NCI-H2081 (cell line): ENCODE data around the gene ARHGEF25.
"Not testable (repeated sequence)": the region's sequence is repeated elsewhere in the genome, so short reads cannot be mapped to it uniquely, and the experiment has no call there.

Experiments
- DNase-seq, 2 experiments: peaks; one replicate each; lab custom pipeline; 2025; lab: John Stamatoyannopoulos, UW

The ARHGEF25 gene

GRCh38 chr12:57586128-57586527, 25.1 kb upstream of the ARHGEF25 start:
- no peak for DNase-seq

- DNase-seq: no peak
Measured at GRCh38 chr12:57586832-57587429, 24.3 kb upstream of the ARHGEF25 start.

GRCh38 chr12:57588951-57589610, 22.2 kb upstream of the ARHGEF25 start:
- DNase-seq: not testable (repeated sequence)

DNA sequence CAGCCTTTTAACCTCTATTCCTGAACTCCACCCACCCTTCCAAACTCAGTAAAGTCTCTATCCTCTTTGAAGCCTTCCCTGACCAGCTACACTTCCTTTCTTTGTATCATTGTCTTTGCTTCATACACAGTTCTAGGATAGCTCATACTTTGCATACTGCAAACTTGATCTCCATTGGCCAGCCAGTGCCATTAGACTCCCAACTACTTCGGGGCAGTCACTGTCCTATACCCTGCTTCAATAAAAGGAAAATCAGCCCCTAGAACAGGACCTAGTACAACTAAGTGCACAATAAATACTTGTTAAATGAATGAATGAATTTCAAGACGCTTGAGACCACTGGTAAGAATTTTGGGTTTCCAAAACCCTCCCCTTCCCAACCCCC, 20.8 kb upstream of the ARHGEF25 start:
- DNase-seq: no peak

DNA sequence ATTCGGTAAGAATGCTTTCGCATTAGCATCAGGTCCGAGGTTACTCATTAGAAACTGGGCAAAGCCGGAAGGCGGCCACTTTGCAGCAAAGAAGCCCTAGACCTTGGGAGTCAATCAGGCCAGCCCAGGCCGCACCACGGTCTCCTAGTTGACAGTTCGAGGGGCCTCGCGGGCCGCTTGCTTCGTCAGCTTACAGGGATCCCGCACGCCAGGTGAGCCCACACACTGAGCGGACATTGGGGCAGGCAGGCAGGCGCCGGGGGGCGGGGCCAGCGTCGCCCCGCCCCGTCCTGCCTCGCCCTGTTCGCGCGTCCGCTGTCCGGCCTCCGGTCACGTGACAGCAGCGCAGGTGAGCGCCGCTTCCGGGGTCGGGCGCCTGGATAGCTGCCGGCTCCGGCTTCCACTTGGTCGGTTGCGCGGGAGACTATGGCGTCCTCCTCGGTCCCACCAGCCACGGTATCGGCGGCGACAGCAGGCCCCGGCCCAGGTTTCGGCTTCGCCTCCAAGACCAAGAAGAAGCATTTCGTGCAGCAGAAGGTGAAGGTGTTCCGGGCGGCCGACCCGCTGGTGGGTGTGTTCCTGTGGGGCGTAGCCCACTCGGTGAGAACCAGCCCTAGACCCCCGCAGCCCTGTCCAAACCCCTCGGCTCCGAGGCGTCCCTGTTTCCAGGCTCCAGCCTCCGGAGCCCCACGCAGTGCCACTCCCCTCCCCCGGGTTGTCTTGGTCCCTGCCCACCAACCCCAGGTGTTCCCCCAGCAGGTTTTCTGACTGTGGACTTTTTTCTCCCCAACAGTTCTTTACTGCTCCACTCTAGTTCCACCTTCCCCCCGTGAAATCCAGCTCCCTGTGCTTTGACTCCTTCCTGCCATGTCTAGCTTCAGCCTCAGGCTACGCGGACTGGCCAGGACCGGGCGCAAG, 20.1 kb upstream of the ARHGEF25 start, which contains the start of gene PIP4K2C:
PIP4K2C (plus strand) TSS at position 329 of the 918 bp plus-strand sequence; CDS start at position 427, 98 bp downstream.
- peak; percentile 86 to 92 for DNase-seq

DNA sequence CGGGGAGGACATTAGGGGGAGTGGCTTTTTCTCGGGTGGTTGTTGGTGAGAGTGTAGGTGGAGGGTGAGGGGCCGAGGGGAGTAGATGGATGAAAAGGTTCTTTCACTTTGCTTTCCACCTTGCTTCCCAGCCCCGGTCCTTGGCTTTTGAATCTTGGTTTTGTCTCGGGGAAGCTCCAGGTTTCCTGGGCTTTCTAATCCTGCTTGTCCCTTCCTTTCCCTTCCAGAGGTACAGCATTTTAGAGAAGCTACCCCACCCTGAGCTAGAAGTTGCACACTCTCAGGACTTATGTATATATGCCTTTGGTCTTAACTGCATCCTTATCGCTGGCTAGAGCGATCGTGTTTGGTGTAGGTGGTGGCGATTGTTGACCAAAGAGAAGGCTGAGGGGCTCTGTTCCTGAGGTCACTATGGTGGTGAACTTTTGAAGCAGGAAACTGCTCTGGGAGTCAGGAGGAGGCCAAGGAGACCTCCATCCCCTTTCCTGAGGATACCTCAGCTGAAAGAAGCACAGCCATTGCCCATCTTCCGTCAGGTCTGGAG, 19.4 kb upstream of the ARHGEF25 start:
- no peak for DNase-seq

DNA sequence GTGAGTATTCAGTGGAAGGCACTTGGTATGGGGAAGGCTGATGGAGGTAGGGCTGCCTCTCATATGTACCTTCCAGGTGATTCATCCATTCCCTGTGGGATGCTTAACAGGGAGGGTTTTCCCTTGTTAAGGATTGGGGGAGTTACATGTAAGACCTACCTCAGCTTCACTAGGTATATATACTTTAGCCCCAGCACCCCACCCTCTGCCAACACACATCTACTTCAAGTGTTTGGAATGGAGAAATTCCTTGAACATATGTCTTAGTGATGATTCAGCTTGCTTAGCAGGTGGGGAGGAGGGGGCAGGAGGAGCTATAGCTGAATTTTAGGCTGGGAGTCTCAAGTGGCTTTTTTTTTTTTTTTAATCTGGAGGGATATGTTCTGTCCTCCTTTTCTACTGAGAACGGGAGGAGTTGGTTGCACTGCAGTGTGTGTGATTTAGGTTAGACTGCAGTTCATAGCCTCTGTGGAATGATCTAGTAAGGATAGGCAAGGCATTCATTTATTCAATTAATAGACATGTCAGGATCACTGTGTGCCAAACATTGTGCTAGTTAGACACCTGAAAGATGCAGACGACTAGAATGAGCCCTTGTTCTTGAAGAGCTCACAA, 18.6 kb upstream of the ARHGEF25 start:
- no peak for DNase-seq

GRCh38 chr12:57593187-57593586, 18.0 kb upstream of the ARHGEF25 start:
- DNase-seq: no peak

DNA sequence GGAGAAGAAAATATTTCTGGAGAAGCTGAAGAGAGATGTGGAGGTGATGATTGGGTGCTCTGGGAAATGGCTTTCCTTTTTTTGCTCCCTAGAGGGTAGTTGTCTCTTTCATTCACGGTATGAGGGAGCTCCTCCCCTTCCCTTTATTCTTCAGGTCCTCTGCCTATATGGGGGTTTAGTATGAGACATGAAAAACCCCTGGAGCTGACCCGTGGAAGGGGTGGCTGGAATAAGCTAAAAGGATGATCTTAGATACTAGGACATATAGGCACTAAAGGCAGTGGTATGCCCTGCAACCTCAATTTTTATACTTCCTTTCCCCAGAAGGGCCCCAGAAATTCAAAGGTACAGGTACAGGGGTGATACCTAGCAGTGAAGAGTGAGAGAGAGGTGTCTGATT, 10.8 kb upstream of the ARHGEF25 start:
- DNase-seq: no peak

DNA sequence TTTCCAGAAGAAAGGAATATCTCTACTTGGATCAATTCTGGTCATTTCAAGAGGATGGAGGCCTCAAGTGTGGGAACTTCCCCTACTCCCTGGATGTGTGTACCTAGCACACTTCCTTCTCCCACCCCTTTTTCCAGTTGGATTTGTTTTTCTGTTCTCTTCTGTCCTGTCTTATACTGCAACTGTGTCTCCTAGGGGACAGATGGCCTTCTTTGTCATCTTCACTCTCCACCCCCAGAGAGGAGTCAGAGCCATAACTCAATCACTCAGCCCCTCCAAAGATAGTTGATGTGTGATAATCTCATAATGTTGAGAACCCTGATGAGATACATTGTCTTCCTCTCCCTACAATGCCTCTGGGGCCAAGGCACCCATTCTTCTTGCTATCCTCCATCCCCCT, 8.7 kb upstream of the ARHGEF25 start:
- DNase-seq: no peak

- no peak for DNase-seq
Measured at GRCh38 chr12:57603324-57603723, 7.9 kb upstream of the ARHGEF25 start.

DNA sequence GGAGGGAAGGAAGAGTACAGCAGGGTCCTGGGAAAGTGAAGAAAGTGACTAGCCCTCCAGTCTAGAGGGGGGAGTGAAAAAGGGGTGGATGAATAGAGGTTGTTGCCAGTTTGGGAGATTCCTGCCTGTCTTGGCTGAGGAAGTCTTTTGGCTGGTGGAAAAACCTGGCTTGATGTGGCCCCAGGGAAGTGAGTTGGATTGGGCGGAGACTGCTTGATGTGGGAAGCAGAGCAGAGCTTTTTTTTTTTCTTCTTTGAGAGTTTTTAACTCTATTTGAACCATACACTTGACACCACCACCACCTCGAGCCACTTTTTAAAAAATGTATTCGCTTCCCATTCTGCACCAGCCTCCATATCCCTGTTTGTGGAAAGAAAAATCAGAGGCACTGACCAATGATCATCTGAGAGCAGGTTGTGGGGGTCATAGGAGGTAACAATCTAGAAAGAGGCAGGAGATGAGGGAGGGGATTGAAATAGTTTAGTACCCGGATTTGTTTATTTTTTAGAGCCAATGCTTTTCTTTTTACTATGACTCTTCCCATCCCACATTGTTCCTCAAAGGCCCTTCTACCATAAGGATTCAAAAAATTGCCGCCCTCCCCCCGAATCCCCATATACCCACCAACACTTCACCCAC, 7.3 kb upstream of the ARHGEF25 start:
- no peak for DNase-seq

DNA sequence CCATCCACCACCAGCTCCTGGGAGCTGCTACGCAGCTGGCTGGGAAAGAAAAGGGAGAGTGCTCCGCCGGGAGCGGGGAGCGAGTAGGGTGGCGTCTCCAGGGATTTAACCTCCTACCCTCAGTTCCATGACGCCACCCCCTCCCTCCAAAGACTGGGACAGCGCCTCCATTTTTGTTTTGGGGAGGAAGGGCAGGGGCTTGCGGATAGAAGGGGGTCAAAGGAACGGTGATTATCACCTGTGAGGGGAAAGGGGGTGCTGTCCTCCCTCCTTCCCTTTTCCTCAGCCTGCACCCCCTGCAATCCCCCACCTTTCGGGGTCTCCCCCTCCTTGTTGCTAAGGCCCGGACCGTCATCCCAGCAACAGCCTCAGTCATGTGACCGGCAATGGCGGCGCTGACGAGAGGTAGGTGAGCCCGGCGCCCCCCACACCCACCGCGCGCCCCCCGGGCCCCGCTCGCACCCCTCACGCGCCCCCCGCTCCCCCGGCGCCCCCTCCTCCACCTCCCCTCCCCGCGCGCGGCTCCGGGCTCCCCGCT, 6.7 kb upstream of the ARHGEF25 start, which contains the start of gene DTX3:
DTX3 (plus strand) TSS at position 371 of the 538 bp plus-strand sequence. CDS start 1,694 bp downstream, outside the sequence.
- peak in 1 of 2 experiments; percentile 48 for DNase-seq

DNA sequence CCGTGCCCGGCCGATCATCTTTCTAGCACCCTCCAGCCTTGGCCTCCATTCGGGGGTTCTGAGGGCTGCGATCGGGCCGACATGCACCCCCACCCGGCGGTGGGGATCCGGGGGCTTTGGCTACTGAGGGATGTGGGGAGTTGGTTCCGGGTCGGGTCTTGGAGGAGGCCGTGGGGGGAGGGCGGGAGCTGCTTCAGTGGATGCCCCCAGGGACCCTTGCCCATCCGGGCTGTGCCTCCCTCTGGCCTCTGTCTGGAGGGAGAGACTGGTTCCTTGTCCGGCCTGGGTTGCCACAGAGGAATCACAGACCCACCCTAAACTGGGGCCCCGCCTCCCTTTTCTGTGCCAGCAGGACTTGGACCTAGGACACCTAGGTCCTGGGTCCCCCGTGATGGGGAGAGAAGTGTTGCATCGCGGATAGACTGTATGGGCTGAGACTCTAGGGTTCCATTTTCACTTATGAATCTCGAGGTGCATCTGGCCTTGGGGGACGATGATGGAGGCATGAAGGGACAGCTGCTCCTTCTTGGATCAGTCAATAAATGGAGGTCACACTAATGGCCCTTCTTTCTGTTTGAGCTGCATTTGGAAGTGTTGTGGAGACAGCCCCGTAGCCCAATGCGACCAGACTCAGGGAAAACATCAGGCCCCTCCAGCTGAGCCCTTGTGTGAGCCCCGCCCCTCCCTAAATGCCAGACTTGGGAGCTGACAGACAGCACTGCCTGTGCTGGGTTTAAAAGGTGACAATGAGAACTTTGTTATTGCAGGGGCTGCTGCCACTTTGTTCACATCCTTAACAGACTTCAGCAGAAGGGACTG, 6.0 kb upstream of the ARHGEF25 start:
- peak in 1 of 2 experiments; percentile 17 for DNase-seq

GRCh38 chr12:57605811-57606311, 5.4 kb upstream of the ARHGEF25 start:
- DNase-seq: no peak

- DNase-seq: no peak
Measured at GRCh38 chr12:57606399-57606798, 4.8 kb upstream of the ARHGEF25 start.

GRCh38 chr12:57606821-57607220, 4.4 kb upstream of the ARHGEF25 start:
- DNase-seq: no peak

DNA sequence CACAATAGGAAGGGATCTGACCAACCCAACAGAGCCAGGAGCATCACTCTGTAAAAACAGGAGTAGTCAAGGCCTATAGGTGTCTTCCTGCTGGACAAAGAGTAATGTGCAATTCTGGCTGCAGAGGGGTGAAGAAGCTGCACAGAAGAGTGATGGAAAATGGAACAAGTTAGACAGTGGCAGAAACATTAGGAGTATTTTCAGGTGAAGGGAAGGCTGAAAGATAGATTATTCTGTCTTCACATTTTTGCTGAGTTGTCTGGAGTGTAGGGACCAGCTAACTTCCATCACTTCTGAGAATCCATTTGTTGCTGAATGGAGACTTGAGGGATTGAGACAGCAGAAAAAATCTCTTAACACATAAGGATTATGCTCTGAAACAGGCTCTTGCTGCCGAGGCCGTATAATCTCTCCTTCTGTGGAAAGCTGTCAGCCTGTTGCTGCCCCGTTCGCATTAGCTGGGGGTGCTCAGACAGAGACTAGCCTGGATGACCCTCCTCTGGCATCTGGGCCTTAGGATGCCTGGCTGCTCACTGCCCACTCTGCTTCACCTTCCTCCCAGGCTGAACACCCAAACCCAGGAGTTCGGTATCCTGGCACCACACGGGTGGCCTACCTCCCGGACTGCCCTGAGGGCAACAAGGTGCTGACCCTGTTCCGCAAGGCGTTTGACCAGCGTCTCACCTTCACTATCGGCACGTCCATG, 3.1 kb upstream of the ARHGEF25 start:
- DNase-seq: no peak

DNA sequence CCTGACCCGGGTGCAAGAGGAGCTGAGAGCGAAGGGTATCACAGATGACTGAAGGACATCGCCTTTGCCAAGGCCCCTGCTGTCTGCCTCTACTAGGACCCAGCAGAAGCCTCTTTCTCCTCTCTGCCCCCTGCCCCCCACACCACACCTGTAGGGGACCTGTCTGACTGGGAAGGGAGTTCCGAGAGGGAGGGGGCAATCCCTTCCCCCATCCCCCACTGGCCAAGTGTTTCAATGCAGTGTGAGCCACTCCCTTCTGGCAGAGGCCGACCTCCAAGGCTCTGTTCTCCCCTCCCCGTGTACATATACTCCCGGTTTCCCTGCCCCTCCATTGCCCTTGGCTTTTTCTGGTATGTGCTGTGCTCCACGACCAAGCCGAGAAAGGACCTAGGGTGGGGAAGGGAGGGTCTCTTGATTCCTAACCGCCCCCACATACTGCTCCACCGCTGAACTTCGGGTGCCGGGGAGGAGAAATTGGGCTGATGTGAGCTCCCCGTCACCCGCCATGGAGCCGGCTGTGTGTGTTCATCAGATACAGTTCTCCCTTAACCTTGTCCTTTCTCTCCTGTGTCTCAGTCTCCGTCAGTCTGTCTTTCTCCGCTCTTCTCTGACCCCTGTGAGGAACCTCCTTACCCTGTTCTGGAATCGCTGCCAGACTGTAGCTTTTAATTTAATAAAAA, 2.0 kb upstream of the ARHGEF25 start:
- DNase-seq: no peak
